Lower leg skin (tissue), 3 donors: Measurements from ENCODE around the gene RALGDS.

Experiments used
- CTCF ChIP-seq, 3 donors: fragments of 450-650 bp; IDR thresholded peaks; one replicate each; pipeline ENCODE4 v1.5.1; 2016; ENCODE audit warnings: antibody characterized with exemption in 3 of 3, mild to moderate bottlenecking in 3 of 3, moderate library complexity in 2 of 3
- POLR2A ChIP-seq, 2 donors: fragments of 450-650 bp; IDR thresholded peaks; one replicate each; pipeline ENCODE4 v1.6.1; 2016 to 2017; ENCODE audit warnings: antibody characterized with exemption in 2 of 2, mild to moderate bottlenecking in 1 of 2, moderate library complexity in 1 of 2

GRCh38 chr9:133049043-133049442, 72.0 kb downstream of the RALGDS start:
- TF ChIP-seq CTCF (IDR thresholded peaks at IDR 0.05) (no peak), POLR2A (IDR thresholded peaks at IDR 0.05) (no peak)
